GM18867 (cell line): ENCODE data around the gene TDRD6.
"Not testable (repeated sequence)": the region's sequence is repeated elsewhere in the genome, so short reads cannot be mapped to it uniquely, and the experiment has no call there.

Experiments used
- ATAC-seq: cut with Tn5 transposase; IDR thresholded peaks from one replicate; pipeline ENCODE4 v1.9.1; 2021; ENCODE audit warnings: mild to moderate bottlenecking, moderate library complexity; ENCODE audit not compliant: unreplicated experiment

The TDRD6 gene

DNA sequence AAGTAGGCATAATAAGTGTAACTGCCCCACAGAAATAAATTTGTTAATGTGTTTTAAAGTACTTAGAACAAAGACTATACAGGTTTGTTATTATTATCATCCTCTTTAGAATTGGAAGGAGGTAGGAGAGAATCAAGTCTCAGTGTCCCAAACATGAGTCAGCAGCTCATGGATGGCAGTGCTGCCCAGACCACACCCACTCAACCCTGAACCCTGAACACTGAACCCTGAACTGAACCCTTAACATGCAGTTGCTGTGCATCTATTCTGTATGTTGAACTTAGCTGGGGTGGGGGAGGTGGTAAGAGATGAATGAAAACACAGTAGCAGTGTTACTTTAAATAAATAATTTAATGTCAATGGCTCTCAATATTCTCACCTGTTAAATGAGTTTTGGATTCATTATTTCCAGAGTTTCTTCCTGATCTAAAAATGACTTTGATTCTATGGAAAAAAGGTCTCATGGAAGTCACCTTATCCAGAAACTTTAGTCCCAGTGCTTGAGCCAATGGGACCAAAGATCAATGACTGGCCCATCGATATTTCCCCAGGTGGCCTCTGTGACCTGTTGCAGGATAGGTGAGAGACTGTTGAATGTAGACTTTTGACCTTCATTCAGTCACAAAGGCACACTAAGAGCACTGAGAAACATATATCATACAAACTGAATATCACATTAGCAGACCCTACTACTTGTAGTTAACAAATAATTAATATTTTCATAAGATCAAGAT is 55.9 kb downstream of the TDRD6 start:
- ATAC-seq = no peak

DNA sequence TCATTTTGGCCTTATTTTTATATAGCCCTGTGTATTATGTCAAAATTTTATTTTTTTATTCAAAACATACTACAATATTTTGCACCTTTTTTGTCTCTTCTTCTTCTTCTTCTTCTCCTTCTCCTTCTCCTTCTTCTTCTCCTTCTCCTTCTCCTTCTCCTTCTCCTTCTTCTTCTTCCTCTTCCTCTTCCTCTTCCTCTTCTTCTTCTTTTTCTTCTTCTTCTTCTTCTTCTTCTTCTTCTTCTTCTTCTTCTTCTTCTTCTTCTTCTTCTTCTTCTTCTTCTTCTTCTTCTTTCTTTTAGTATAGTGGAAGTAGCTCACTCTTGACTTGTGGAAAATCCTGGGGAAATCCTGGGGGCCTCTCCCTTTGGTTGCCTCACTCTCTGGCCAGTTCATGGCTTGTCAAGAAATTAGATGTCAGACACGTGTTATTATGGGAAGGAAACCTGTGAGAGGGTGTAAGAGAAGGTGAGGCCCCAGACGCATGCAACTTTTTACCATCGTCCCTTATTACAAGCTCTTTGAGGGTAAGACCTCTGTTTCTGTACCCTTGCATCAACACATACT is 56.6 kb downstream of the TDRD6 start:
- ATAC-seq = not testable (repeated sequence)

DNA sequence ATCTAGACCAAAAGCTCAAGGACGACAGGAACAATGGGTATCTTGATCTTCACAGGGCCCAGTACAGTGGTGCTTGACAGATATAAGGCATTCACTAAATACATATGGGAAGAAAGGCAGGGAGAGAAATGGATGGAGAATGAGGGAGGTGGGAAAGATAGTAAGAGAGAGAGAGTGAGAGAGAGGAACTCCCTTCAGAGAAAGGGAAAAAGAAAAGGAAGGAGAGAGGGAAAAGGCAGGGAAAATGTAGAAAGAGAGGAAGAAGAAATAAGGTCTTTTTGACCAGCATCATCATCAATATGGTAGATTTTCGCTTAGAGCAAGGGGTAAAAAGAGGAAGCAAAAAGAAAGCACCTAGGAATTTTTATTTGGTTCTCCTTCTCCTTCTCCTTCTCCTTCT is 58.3 kb downstream of the TDRD6 start:
- ATAC-seq = no peak

DNA sequence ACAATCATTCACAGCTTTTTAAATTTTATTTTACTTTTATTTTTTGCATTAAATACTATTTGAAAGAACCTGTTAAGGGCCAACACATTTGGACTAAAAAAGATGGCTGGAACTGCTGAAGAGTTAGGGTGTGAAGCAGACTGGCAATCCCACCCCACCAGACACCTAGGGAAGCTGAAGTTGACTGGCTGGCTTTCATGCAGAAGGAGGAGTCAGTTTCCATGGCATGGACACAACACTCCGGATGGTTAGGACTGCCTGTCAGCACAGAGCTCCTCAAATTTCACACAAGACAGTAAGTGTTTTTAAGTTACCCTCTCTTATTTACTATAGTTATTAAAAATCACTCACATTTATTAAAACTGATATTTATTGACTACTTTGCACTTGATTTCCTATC is 59.0 kb downstream of the TDRD6 start, which contains the start of gene ANKRD66:
TSS of gene ANKRD66 (plus strand) at position 238 of the 400 bp plus-strand sequence. CDS start 5,016 bp downstream, outside the sequence.
- no peak for ATAC-seq

DNA sequence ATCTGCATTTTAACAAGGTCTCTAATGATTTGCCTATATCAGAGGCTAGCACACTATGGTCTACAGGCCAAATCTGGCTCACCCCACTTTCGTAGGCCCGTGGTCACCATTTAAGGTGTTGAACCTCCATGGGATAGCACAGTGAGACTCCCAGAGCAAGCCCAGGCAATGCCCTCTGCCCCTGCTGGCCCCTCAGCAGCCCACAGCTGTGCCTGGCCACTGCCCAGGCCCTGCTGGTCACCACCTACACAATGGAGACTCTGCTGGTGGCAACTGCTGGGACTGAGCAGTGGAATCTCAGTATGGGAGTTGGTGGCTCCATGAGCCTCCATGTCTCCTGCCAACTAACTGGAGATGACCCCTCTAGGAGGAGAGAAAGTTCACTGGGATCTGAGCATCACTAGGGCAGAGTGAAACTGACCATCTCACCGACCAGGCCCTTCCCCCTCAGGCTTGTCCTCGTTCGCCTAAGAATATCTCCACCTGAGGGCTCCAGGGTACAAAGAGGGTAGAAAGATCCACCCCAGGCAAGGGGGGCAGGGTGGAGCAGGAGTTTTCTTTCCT is 61.3 kb downstream of the TDRD6 start:
- no peak for ATAC-seq

DNA sequence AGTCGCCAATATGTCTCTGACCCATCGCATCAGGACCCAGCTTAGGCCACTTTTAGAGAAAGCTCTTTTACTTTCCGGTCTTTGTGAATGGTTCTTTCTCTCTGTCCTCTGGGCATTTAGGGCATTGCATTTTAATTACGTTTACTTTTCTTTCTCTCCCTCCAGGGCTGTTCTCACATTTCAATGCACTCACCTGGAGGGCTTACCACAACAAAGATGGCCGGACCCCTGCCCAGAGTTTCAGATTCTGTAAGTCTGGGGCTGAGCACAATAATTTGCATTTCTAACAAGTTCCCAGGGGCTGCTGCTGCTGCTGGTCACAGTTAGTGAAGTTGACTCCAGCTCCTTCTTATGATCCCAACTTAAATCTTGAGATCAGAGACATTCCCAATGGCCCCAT is 62.0 kb downstream of the TDRD6 start:
- no peak for ATAC-seq

DNA sequence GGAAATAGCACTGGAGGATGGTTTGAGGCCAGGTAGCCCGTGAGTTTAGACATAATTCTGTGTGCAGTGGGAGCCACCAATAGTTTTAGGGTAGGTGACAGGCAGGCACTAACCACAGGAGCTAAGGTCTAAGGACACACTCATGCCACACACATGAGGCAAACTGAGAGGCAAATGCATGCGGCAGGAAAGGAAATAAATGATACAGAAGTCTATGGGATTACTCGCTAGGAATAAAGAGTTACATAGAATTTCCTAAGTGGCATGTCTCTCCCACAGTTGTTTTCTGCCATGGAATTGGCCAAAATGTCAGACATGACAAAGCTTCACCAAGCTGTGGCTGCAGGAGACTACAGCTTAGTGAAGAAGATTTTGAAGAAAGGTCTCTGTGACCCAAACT is 64.0 kb downstream of the TDRD6 start:
- ATAC-seq = no peak
